ENCODE measurements around the gene FRMD4A.
"Not testable (repeated sequence)": the region's sequence is repeated elsewhere in the genome, so short reads cannot be mapped to it uniquely, and the experiment has no call there.

Gene FRMD4A

DNA sequence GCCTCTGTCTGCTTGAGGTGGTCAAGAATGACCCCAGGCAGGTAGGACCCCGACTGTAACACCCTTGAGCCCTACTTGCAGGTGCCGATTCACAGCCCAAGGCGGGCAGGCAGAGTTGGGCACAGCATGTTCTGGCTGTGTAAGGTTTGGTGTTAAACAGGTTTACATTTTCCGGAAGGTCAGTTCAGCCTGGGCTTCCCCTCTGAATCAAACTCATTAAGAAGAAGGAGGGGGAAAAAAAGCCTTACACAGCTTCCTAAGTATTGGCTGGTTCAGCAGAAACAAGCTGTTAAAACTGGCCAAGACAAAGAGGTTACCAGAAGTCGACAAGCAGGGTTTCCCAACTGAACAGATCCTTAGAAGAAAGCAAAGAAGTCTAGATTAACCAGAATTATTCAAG, 611.3 kb downstream of the FRMD4A start:
- DNase-seq (ENCODE audit: low read depth, low spot score) = no peak
- H3K4me3 ChIP-seq (ENCODE audit: low read length) = no peak overlapping the region

DNA sequence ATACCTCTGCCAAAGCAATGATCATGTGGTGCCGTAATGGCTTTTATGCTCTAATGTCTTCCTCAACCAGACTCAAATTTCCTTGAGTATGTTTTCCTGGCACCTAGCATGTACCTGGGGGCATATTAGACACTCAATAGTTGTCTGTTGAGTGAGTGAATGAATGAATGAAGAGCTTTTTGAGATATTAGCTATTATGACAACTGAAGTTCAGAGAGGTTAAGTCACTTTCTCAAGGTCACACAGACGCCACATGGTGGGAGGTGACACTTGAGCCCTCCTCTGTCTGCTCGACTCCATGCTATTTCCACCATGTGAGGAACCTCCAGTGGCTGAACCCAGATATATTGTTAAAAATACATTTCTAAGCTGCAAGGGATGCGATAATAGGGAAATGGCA, 611.9 kb downstream of the FRMD4A start:
- peak overlapping the region; percentile 51 for H3K4me3 ChIP-seq (ENCODE audit: low read length)
- no peak for DNase-seq (ENCODE audit: low read depth, low spot score)

DNA sequence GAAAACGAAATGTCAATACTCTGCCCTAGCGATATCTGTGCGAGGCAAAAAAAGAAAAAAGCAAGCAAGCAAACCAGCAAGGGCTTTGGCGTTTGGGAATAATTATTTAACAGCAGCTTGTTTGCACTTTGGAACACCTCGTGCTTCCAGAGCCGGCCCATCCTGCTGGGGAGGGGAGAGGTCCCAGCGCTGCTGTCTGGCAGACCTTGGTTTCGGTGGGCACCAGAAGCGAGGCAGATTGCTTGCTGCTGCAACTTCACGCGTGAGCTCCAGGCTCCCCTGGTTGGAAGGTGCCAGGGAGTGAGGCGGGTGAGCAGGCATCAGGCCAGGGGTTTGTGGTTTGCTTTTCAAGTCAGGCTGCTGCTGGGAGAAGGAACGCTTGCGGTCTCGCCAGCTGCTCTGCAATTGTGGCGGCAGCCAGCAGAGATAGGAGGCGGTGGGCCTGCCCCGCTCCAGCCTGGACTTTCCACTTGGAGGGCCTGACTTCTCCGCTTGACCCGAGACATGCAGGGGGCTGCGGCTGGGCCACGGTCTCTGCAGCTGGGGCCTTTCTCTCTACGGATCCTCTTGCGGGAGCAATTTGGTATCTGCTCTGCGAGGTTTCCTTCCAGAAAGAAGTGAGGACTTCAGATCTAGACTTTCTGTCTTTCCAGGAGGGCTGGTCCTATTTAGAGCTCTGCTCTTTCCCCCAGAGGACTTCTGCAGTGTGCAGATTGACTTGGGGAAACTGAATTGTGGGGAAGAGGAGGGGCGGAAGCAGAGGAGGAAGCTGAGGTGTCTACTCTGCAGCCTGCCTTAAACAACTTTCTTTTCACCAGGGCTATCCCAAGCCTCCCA, 612.6 kb downstream of the FRMD4A start:
- H3K4me3 ChIP-seq (ENCODE audit: low read length) = peak overlapping the region; percentile 51
- DNase-seq (ENCODE audit: low read depth, low spot score) = peak; percentile 97

DNA sequence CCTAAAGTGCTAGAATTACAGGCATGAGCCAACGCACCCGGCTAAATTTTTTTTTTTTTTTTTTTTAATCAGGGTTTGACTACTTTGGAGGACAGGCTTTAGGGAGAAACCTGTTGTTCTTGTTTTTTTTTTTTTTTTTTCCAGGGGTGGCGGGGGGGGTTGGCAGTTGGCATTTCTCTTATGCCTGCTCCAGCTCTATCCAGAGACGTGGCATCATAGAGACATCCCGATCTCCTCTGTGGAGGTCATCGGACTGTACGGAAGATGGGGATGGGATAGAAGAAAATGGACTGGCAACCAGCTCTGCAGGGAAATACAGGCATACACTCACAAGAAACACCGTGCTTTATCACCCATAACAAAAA, 613.2 kb downstream of the FRMD4A start:
- H3K4me3 ChIP-seq (ENCODE audit: low read length) = peak overlapping the region; percentile 51
- no peak for DNase-seq (ENCODE audit: low read depth, low spot score)

DNA sequence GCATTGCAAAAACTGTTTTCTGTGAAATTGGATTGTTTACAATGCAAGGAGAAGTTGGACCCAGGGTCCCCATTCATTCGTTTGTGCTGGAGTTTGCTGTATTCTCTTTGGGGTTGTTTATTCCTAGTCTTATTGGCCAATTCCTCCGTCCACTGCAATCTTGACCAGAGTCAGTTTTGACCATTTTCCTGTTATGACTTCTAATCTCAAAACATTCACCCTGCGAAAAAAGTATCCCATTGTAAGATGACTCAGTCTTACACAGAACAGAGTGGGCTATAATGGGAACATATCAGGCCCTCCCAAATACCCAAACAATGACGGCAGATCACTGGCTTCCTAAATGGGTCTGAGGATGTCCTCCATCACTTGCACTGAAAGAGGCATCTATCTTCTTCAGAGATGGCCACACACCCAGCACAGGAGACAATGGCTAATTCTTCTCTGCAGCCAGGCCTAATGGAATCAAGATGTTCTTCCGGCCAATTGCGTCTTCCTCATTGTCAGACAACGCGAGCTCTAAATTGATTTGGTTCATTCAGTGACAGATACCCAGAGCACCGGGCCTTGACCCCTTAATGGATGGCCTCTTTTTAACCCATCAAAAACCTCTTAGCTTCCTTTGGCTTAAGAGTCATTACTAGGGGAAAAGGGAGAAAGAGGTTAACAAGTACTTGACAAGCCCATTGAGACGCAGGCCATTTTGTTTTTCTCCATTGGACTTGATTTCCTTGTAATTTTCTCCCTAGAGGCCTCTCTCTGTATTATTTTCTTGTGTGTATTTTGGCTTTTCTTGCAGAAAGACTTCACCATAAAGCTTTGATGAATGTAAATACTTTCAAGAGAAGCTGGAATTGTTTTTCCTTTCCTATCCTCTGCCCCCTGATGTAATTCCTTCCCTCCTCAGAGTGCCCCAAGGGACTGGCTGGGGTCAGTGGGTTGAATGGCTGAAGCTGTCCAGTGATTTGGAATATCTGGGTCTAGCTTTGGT, 614.3 kb downstream of the FRMD4A start:
- DNase-seq (ENCODE audit: low read depth, low spot score) = no peak
- H3K4me3 ChIP-seq (ENCODE audit: low read length) = no peak overlapping the region

DNA sequence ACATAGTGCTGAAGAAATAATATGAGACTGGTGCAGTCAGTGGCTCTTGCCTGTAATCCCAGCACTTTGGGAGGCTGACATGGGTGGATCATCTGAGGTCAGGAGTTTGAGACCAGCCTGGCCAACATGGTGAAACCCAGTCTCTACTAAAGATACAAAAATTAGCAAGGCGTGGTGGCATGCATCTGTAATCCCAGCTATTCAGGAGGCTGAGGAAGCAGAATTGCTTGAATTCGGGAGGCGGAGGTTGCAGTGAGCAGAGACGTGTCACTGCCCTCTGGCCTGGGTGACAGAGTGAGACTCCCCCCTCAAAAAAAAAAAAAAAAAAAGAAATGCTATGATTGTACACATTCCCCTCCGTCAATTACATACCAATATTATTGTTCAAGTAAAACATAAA, 615.1 kb downstream of the FRMD4A start:
- not testable (repeated sequence) for DNase-seq (ENCODE audit: low read depth, low spot score); H3K4me3 ChIP-seq (ENCODE audit: low read length)

DNA sequence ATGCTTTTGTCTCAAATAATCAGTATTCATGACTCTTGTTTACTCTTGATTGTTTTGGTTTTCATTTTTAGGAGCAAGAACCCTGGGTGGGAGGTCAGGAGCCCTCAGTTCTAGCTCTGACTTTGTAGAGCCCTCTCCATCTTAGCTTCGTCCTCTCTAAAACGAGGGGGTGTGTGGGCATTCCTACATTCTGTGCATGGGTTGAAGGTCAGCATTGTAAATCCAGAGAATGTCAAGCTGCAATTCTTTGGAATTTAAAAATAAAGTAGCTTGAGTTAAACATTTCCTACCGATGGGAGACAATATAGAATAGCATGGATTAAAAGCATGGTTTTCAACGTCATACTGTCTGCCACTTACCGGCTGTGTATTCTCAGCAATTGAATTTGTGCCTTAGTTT, 615.6 kb downstream of the FRMD4A start:
- H3K4me3 ChIP-seq (ENCODE audit: low read length) = no peak overlapping the region
- no peak for DNase-seq (ENCODE audit: low read depth, low spot score)

DNA sequence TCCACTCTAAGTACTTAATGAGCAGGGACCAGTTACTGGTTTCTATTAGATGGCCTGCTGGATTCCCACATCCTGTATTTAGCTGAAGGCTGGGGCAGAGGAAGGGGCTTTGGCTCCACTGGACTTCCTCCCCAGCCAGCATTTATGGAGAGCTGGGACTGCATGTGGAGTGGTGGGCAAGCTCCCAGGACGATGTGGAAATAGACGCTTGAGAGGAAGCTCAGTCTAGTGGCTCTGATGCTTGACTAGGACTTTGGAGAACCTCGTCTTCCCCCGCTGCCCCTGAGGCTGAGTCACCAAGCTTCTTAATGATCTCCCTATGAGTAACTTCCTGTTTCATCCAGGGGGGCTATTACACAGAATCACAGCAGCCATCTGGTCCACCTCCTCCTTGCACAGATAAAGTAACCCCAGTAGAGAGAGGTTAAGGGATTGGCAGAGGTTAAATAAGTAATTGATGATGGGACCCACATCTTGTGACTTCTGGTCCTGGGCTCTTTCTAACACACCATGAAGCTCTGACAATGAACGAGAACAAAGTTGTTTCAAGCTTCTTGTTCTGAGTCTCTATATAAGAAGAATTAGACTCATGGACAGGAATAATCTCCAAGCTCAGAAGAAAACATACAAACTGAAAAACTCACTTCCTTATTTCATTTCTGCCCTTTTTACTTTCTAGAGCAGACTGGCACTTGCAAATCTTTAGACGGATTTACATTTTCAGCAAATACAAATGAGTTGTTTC, 617.7 kb downstream of the FRMD4A start:
- H3K4me3 ChIP-seq (ENCODE audit: low read length) = no peak overlapping the region
- peak; percentile 49 for DNase-seq (ENCODE audit: low read depth, low spot score)

DNA sequence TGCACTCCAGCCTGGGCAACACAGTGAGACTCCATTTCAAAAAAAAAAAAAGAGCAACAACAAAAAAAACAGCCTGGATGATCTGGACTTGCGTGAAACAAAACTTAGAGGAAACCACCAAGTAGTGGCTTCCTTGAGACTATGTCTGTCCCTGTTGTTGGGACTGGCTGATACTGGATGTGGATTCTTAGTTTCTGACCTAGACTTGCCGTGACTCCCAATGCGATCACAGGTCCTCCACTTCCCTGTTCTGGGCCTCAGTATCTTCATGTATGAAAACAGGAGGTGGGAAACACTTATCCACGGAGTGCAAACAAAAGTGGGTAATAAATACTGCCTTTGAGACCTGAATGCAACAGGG, 618.3 kb downstream of the FRMD4A start:
- no peak overlapping the region for H3K4me3 ChIP-seq (ENCODE audit: low read length)
- DNase-seq (ENCODE audit: low read depth, low spot score) = no peak

DNA sequence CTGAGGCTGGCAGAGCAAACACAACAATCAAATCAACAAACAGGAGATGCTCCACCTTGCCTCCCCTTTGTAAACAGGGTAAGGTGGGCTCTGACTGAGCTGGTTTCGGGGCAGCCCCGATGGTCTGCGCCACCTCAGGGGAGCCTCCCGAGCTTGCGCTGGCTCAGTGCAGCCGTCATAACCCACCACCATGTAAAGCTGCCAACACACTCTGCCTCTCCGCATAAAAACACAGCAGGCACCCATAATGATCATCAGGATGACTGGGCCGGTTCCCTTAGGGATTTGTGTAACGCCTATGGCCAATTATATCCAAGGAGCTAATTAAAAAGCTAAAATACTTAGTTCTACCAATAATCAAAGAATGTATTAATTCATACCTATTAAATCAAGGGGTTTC, 619.4 kb downstream of the FRMD4A start:
- no peak for DNase-seq (ENCODE audit: low read depth, low spot score)
- H3K4me3 ChIP-seq (ENCODE audit: low read length) = no peak overlapping the region

DNA sequence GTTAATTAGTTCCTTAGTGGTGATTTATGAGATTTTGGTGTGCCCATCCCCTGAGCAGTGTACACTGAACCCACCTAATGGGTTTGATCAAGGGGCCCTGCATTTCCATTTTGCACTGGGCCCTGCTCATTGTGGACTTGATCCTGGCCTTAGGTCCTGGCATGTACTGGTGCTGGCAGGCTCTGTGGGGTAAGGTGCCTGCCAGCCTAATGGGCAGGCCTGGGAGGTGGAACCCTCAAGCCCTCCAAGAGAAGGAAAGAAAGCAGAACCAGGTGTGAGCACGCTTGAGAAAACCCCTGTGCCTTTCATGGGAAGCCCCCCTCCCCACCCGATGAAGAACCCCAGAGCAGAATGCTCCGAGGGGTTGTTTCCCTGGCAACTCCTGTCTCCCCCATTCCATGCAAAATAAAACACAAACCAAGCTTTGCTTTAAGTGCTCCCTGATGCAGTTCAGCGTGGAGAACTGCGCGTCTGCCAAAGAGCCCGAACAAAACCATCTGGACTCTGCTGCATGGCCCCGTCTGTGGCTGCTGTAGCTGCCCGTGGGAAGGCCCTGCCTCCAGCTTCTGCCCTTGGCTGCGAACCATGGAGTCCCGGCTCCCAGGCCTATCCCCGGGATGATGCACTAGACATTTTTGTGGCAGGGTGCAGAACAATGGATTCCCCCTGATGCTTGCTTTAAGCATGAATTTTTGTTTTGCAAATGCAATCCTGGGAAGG, 620.6 kb downstream of the FRMD4A start:
- no peak for DNase-seq (ENCODE audit: low read depth, low spot score)

DNA sequence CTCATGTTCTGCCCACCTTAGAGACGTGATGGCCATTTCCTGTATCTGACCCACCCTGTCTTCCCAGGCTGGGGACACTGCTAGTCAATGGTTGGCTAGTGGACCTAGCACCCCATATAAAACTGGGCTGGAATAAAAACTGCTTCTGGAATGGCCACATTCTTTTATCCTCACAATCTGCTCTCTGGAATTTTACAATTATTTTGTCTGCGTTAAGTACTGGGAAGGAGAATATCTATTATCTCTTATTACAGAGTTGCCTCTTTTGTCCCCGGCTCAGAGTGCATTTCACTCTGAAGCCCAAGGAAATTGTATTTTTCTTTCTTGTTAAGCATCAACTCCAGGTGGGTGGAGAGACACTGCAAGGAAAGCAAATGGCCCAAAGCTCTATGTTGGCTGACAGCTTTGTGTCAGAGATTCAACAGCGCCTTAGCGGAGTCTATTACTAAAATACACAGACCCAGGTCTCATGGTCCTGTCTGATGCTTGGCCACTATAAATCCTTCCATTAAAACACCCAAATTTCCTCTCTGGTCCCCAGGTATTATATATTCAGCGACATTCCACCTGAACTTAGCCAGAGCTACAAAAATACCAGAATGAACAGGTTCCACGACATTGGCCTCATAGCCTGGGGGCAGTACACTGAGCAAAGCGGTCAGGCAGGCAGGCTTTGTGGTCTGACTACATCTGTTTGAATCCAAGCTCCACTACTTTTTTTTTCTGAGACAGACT, 622.3 kb downstream of the FRMD4A start:
- no peak for DNase-seq (ENCODE audit: low read depth, low spot score)
- no peak overlapping the region for H3K4me3 ChIP-seq (ENCODE audit: low read length)

More for the DNA sequence above, 620.6 kb downstream of the FRMD4A start:
- no peak overlapping the region for H3K4me3 ChIP-seq (ENCODE audit: low read length)

DNA sequence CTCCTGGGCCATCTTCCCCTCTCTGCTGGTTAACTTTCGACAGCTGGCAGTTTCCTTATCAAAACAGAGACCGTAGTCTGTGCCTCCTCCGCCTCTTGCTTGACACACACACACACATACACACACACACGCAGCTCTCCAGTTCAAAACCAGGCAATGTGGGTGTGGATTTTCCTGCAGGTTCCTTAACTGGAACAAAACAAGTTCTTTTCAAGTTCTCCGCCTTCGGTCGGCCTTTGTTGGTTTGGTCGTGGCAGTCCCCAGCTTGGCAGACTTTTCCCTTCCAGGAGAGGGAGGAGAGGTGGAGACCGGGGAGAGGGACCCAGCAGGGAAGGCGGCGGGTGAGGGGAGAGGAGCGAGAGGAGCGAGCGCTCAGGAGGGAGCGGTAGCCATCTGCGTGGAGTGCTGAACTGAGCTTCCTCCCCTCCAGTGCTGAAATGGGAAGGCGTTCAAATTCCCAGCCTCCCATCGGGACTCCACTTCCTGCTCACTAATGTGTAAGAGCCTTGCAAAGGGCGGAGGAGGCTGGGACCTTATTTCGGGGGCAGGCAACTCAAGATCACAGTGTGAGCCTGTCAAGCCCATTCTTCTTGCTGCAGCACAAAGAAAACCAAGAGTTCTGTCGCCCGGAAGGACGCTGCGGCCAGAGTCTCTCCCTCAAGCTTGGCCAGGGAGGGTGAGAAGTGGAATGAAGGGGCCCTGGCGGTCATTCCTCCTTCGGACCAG, 623.4 kb downstream of the FRMD4A start:
- no peak for DNase-seq (ENCODE audit: low read depth, low spot score)
- H3K4me3 ChIP-seq (ENCODE audit: low read length) = no peak overlapping the region

DNA sequence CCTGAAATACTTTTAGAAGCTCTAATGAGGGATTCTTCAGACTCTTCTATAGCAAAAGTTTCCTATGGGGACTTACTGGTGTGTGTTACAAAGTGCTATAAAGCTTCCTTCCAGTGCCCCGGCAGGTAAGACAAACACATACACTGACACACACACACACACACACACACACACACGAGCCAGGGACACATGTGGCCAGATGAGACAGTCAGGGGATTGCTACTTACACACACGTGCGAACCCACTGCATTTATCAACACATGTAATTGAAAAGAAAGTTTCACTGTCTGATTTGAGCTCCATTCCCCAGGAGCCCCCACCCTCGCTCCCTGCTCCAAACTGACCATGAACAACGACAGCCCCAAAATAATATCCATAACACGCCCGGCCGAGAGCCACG, 624.1 kb downstream of the FRMD4A start:
- DNase-seq (ENCODE audit: low read depth, low spot score) = no peak
- no peak overlapping the region for H3K4me3 ChIP-seq (ENCODE audit: low read length)

DNA sequence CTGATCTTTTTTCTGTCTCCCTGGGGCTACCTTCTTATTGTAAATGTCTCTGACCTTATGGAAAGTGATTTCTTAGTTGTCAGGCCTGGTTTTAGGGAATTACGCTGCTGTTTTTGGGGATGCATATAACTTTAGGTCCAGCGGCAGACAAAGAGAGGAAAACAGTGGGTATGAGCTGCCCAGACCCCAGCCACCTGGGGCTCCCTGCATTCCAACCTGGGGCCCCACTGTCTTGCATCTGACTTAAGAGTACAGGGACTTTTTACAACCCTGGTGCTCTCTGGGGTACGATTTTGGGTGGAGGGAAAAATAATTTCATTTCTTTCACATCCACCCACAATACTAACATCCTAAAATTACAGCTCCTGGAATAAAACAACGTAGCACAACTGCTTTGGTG, 624.5 kb downstream of the FRMD4A start:
- H3K4me3 ChIP-seq (ENCODE audit: low read length) = no peak overlapping the region
- no peak for DNase-seq (ENCODE audit: low read depth, low spot score)

DNA sequence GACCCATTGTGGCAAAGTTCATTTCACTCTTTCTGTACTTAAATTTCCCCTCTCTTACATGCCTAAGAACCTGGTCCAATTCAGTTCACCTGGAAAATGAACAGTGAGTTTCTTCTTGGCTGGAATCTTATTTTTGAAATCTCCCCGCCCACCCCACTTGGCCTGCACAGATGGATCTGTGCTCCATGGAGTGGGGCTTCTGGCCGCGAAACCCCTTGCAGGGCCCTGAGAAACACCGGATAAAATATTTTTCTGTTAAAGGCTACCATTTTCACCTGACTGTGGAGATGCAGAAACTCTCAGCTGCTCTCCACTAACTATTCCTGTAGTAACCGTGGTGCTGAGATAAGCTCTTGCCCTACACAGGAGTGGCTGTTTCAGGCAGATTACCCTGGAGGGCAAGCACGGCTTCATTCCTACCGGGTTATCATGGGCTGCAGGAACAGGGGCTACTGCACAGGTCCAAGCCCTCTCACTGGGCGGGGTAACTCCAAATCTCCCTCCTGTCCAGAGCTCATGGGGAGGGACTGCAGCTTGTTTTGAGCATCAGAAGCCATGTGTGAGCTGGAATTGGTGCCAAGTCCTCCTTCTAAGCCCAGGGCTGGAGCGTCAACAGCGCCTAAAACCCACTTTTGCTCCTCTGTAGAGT, 625.1 kb downstream of the FRMD4A start:
- H3K4me3 ChIP-seq (ENCODE audit: low read length) = no peak overlapping the region
- no peak for DNase-seq (ENCODE audit: low read depth, low spot score)

DNA sequence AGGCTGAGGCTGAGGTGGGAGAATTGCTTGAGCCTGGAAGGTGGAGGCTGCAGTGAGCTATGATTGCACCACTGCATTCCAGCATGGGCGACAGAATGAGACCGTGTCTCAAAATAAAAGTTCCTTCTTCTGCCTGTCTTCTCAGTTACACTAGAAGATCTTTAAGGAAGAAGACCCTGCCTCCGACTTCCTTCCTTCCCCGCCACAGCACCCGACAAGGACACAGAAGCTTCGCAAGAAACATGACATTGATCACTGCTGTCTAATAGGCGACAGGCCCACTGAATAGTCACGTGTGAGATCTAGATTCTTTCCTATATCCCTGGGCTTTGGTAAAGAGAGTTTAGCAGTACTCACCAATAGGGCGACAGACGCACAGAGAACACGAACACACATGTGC, 625.8 kb downstream of the FRMD4A start:
- DNase-seq (ENCODE audit: low read depth, low spot score) = no peak
- no peak overlapping the region for H3K4me3 ChIP-seq (ENCODE audit: low read length)
